PC-9 (cell line): ENCODE data around the gene HDAC10. TPM values are rescaled to one million over a fixed set of nuclear protein-coding genes. Genes with fewer than 3 reads are reported as not detected.

Experiments
- BruUV-seq: library from RNA; stranded (reverse); fragments of 400-500 nt; replicated peaks from 2 replicates; lab custom pipeline; 2021; lab: Mats Ljungman, UMichigan
- CTCF ChIA-PET: fragments of 300-600 bp; sonication (Branson Sonifier 250); formaldehyde crosslinking; loops from one replicate; lab custom pipeline; 2022; ENCODE audit warnings: antibody characterized with exemption; lab: Charles Lee
- POLR2A ChIA-PET: fragments of 300-600 bp; sonication (Branson Sonifier 250); formaldehyde crosslinking; loops from one replicate; lab custom pipeline; 2022; ENCODE audit warnings: antibody characterized with exemption; ENCODE audit not compliant: unreplicated experiment; lab: Charles Lee
- DNase-seq, 2 experiments: peaks; one replicate each; pipeline versions ENCODE4 v3.0.0 to v3.0.0-alpha.2; 2015 to 2022; ENCODE audit warnings: mixed read lengths in 1 of 2
- H2AFZ ChIP-seq: fragments of 200-600 bp; sonication (generic); 2 replicates; pipeline ENCODE4 v1.8.1; 2017; ENCODE audit warnings: antibody characterized with exemption
- H3F3A ChIP-seq: fragments of 200-600 bp; sonication (generic); 2 replicates; pipeline ENCODE4 v1.8.1; 2017; ENCODE audit warnings: antibody characterized with exemption, mild to moderate bottlenecking, low read depth; ENCODE audit not compliant: insufficient read depth
- H3K27ac ChIP-seq: fragments of 200-600 bp; sonication (generic); 2 replicates; pipeline ENCODE4 v1.6.1; 2016; ENCODE audit warnings: mixed run types
- H3K27me3 ChIP-seq: fragments of 200-600 bp; sonication (generic); 2 replicates; pipeline ENCODE4 v1.6.1; 2016; ENCODE audit warnings: low read depth, mixed run types; ENCODE audit not compliant: insufficient read depth
- H3K36me3 ChIP-seq: fragments of 200-600 bp; sonication (generic); 2 replicates; pipeline ENCODE4 v1.6.1; 2016; ENCODE audit warnings: low read depth, mixed run types
- H3K4me1 ChIP-seq: fragments of 200-600 bp; sonication (generic); replicated peaks from 2 replicates; pipeline ENCODE4 v1.6.1; 2016; ENCODE audit warnings: mixed run types; ENCODE audit not compliant: insufficient read depth
- H3K4me2 ChIP-seq: fragments of 200-600 bp; sonication (generic); 2 replicates; pipeline ENCODE4 v1.6.1; 2017; ENCODE audit warnings: mixed run types
- H3K4me3 ChIP-seq: fragments of 200-600 bp; sonication (generic); 2 replicates; pipeline ENCODE4 v1.6.1; 2016; ENCODE audit warnings: mixed run types
- H3K79me2 ChIP-seq: fragments of 200-600 bp; sonication (generic); 2 replicates; pipeline ENCODE4 v1.6.1; 2017; ENCODE audit warnings: low read depth, mixed run types
- H3K9me2 ChIP-seq: fragments of 200-600 bp; sonication (generic); 2 replicates; pipeline ENCODE4 v1.8.1; 2017; ENCODE audit warnings: mild to moderate bottlenecking; ENCODE audit not compliant: insufficient read depth
- H3K9me3 ChIP-seq: fragments of 200-600 bp; sonication (generic); 2 replicates; pipeline ENCODE4 v1.8.1; 2016; ENCODE audit warnings: low read depth; ENCODE audit not compliant: insufficient read depth
- H4K20me1 ChIP-seq: fragments of 200-600 bp; sonication (generic); 2 replicates; pipeline ENCODE4 v1.8.1; 2017; ENCODE audit not compliant: insufficient read depth
- CTCF ChIP-seq: fragments of 200-600 bp; sonication (generic); conservative IDR thresholded peaks from 2 replicates; pipeline ENCODE4 v1.6.1; 2017; ENCODE audit warnings: mixed run types, antibody characterized with exemption, mild to moderate bottlenecking, moderate library complexity
- EZH2 ChIP-seq: fragments of 200-600 bp; sonication (generic); IDR thresholded peaks from 2 replicates; pipeline ENCODE4 v1.8.0; 2017; ENCODE audit warnings: antibody characterized with exemption, low read depth
- intact Hi-C: fragments of 100-400 bp; cut with micrococcal nuclease; formaldehyde crosslinking; loops from one replicate; pipeline ENCODE4 v1.10.0; 2022; ENCODE audit not compliant: unreplicated experiment
- total RNA-seq: library from RNA; stranded (reverse); gene quantifications from 2 replicates; pipeline ENCODE4 v1.2.3, GENCODE V29; 2021

The HDAC10 gene
- total RNA-seq, 1 experiment from 2014 or later, result 80.5 TPM

- ChIA-PET POLR2A (no interaction called here), CTCF (no interaction called here)
- Histone ChIP-seq H3K4me1 (peaks cover 12% of the 10 kb centered on the region), H3K27ac (no peak overlapping the region), H4K20me1 (peaks cover 48% of the 10 kb centered on the region), H3K27me3 (no peaks in the 10 kb centered on the region), H3K4me2 (no peak overlapping the region), H3K36me3 (peaks cover 30% of the 10 kb centered on the region), H3F3A (peaks cover 39% of the 10 kb centered on the region; the same call in 1 of the 2 replicates), H2AFZ (no peak overlapping the region), H3K9me2 (no peaks in the 10 kb centered on the region), H3K4me3 (no peak overlapping the region), H3K79me2 (peaks cover 17% of the 10 kb centered on the region), H3K9me3 (no peaks in the 10 kb centered on the region)
- intact Hi-C loops, result no loop called here
- no TSS peak for BruUV-seq
- TF ChIP-seq CTCF (no peak), EZH2 (no peak)
- DNase-seq, result no peak
Observed at GRCh38 chr22:50197856-50198623, 53.0 kb downstream of the HDAC10 start.

- no peak overlapping the region for H3K4me3 ChIP-seq
- peaks cover 5% of the 10 kb centered on the region for H3K4me1 ChIP-seq
- peaks cover 44% of the 10 kb centered on the region for H4K20me1 ChIP-seq
- CTCF ChIA-PET, result no interaction called here
- H3K27me3 ChIP-seq, result no peaks in the 10 kb centered on the region
- H3F3A ChIP-seq, result peaks cover 32% of the 10 kb centered on the region; the same call in 1 of the 2 replicates
- no peak for DNase-seq
- H2AFZ ChIP-seq, result no peak overlapping the region
- peaks cover 17% of the 10 kb centered on the region for H3K79me2 ChIP-seq
- intact Hi-C loops, result no loop called here
- no peak overlapping the region for H3K27ac ChIP-seq
- POLR2A ChIA-PET, result no interaction called here
- no TSS peak for BruUV-seq
- H3K36me3 ChIP-seq, result peaks cover 25% of the 10 kb centered on the region; the same call in 1 of the 2 replicates
- TF ChIP-seq EZH2 (no peak), CTCF (no peak)
- no peaks in the 10 kb centered on the region for H3K9me3 ChIP-seq
- H3K4me2 ChIP-seq, result no peak overlapping the region
- no peaks in the 10 kb centered on the region for H3K9me2 ChIP-seq
Observed at GRCh38 chr22:50197000-50197800, 53.9 kb downstream of the HDAC10 start.

GRCh38 chr22:50196256-50196655 lies 54.8 kb downstream of the HDAC10 start:
- Histone ChIP-seq H3K4me1 (peaks cover 3% of the 10 kb centered on the region), H3K4me3 (no peak overlapping the region), H4K20me1 (peaks cover 52% of the 10 kb centered on the region), H3K9me3 (no peaks in the 10 kb centered on the region), H3K27me3 (no peaks in the 10 kb centered on the region), H3F3A (peaks cover 32% of the 10 kb centered on the region; the same call in 1 of the 2 replicates), H3K36me3 (peaks cover 25% of the 10 kb centered on the region; the same call in 1 of the 2 replicates), H3K4me2 (no peak overlapping the region), H3K9me2 (no peaks in the 10 kb centered on the region), H3K79me2 (peaks cover 18% of the 10 kb centered on the region), H3K27ac (no peak overlapping the region), H2AFZ (no peak overlapping the region)
- intact Hi-C loops, result no loop called here
- DNase-seq, result no peak
- CTCF ChIA-PET, result no interaction called here
- no TSS peak for BruUV-seq
- no peak for TF ChIP-seq EZH2
- no peak for TF ChIP-seq CTCF
- POLR2A ChIA-PET, result no interaction called here

Other genes starting within 250 kb of the HDAC10 start
- gene IL17REL, start 238.5 kb downstream of the HDAC10 start, total RNA-seq, result not detected in 2 replicates
- not detected in 2 replicates for gene TTLL8, start 193.0 kb downstream of the HDAC10 start, total RNA-seq
- gene MLC1, start 165.8 kb downstream of the HDAC10 start, total RNA-seq, result not detected in 2 replicates
- not detected in 2 replicates for gene MOV10L1, start 161.3 kb downstream of the HDAC10 start, total RNA-seq
- gene PANX2, start 80.5 kb downstream of the HDAC10 start, total RNA-seq, result 46.3 and 51.7 TPM in 2 replicates
- 68.2 and 78.8 TPM in 2 replicates for gene TRABD, start 65.4 kb downstream of the HDAC10 start, total RNA-seq
- 27.4 and 36.2 TPM in 2 replicates for gene SELENOO, start 50.3 kb downstream of the HDAC10 start, total RNA-seq
- 31.3 and 34.8 TPM in 2 replicates for gene TUBGCP6, start 6.2 kb downstream of the HDAC10 start, total RNA-seq
- 48.5 and 61.1 TPM in 2 replicates for gene MAPK12, start 10.4 kb upstream of the HDAC10 start, total RNA-seq
- gene MAPK11, start 19.1 kb upstream of the HDAC10 start, total RNA-seq, result 5.5 and 10.0 TPM in 2 replicates
- gene PLXNB2, start 56.4 kb upstream of the HDAC10 start, total RNA-seq, result 250 and 260 TPM in 2 replicates
- 12.1 and 14.3 TPM in 2 replicates for gene DENND6B, start 75.7 kb upstream of the HDAC10 start, total RNA-seq
- gene PPP6R2, start 92.1 kb upstream of the HDAC10 start, total RNA-seq, result 49.2 and 51.2 TPM in 2 replicates
- 85.2 and 104 TPM in 2 replicates for gene SBF1, start 223.8 kb upstream of the HDAC10 start, total RNA-seq
- 7.2 and 10.5 TPM in 2 replicates for gene ADM2, start 230.3 kb upstream of the HDAC10 start, total RNA-seq
- 1.4 and 1.5 TPM in 2 replicates for gene MIOX, start 235.6 kb upstream of the HDAC10 start, total RNA-seq